Testis (tissue), 2 donors: ENCODE data around the gene PRKAG3.

ENCODE experiments used
- CTCF ChIP-seq, 3 experiments: fragments of 450-650 bp in 2 of 3; fragments of 200-600 bp in 1 of 3; sonication (generic) in 1 of 3; IDR thresholded peaks; one replicate each; pipeline ENCODE4 v1.5.1; 2016 to 2019; ENCODE audit warnings: antibody characterized with exemption in 3 of 3, mild to moderate bottlenecking in 2 of 3, moderate library complexity in 1 of 3
- POLR2A ChIP-seq: fragments of 450-650 bp; IDR thresholded peaks from one replicate; pipeline ENCODE4 v1.6.1; 2017; ENCODE audit warnings: antibody characterized with exemption, mild to moderate bottlenecking, moderate library complexity

GRCh38 chr2:218786133-218786532 is 45.5 kb downstream of the PRKAG3 start:
- no peak for TF ChIP-seq CTCF (IDR thresholded peaks at IDR 0.05)
- TF ChIP-seq POLR2A = no peak
